ENCODE measurements around the gene FNDC3A. TPM values are rescaled to one million over a fixed set of nuclear protein-coding genes. Genes with fewer than 3 reads are reported as not detected.
"Not testable (repeated sequence)": the region's sequence is repeated elsewhere in the genome, so short reads cannot be mapped to it uniquely, and the experiment has no call there.

FNDC3A gene
- total and polyA plus RNA-seq, 8 donors = 13.0 to 131 (median 26.2) TPM

GRCh38 chr13:49110913-49111170, 135.1 kb downstream of the FNDC3A start:
- peak overlapping the region in 3 of 5 donors; percentile 67 to 80 (median 72) for H3K27ac ChIP-seq
- peaks cover 0 to 13% (median 8%) of the 10 kb centered on the region in 4 donors for H3K36me3 ChIP-seq
- DNase-seq = peak in 1 of 2 donors; percentile 27
- intact Hi-C loops (cut with DNase I; ENCODE audit: low total_unique reads) = no loop called here
- no peaks in the 10 kb centered on the region for H3K27me3 ChIP-seq
- H3K4me3 ChIP-seq = peak overlapping the region; percentile 45 to 53 (median 50)
- H3K9me3 ChIP-seq = no peaks in the 10 kb centered on the region
- TF ChIP-seq POLR2A (IDR thresholded peaks at IDR 0.05) (no peak), EP300 (IDR thresholded peaks at IDR 0.05) (no peak), POLR2AphosphoS5 (IDR thresholded peaks at IDR 0.05) (no peak)
- TF ChIP-seq, protein P1, sequence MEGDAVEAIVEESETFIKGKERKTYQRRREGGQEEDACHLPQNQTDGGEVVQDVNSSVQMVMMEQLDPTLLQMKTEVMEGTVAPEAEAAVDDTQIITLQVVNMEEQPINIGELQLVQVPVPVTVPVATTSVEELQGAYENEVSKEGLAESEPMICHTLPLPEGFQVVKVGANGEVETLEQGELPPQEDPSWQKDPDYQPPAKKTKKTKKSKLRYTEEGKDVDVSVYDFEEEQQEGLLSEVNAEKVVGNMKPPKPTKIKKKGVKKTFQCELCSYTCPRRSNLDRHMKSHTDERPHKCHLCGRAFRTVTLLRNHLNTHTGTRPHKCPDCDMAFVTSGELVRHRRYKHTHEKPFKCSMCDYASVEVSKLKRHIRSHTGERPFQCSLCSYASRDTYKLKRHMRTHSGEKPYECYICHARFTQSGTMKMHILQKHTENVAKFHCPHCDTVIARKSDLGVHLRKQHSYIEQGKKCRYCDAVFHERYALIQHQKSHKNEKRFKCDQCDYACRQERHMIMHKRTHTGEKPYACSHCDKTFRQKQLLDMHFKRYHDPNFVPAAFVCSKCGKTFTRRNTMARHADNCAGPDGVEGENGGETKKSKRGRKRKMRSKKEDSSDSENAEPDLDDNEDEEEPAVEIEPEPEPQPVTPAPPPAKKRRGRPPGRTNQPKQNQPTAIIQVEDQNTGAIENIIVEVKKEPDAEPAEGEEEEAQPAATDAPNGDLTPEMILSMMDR (IDR thresholded peaks at IDR 0.05) = no peak
- peaks cover 9 to 60% (median 38%) of the 10 kb centered on the region in 4 donors for H3K4me1 ChIP-seq

DNA sequence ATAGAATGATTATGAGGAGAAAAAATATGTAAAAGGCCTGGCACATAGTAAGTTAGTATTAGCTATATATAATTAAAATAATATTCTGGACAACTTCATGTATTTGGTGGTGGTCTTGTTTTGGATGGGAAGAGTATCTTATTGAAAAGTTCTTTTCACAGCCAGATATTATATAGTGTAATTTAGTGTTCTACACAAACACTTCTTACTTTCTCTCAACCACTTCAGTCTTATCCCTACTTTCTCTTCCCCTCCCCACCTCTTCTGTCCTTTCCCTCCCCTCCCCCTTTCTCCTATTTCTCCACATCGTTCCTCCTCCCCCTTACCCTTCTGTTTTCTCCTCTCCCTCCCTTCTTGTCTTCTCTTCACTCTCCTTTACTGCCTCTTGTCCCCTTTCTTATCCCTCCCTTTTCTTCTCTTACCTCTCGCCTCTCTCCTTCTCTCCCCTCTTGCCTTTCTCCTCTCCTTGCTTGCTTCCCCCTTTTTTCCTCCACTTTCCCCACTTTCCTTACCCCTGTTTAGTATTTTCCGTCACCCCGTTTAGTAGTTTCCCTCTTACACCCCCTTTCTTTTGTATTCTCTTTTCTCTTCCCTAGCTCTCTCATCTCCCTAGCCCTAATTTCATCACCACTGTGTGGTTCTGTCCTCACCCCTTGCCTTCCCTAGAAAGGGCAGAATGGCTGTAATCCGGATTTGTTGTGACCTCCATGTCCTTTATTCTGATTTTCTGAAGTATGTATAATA, 137.2 kb downstream of the FNDC3A start:
- intact Hi-C loops (cut with DNase I; ENCODE audit: low total_unique reads) = no loop called here
- peak overlapping the region in 2 of 5 donors; percentile 7 to 28 for H3K27ac ChIP-seq
- DNase-seq = no peak

DNA sequence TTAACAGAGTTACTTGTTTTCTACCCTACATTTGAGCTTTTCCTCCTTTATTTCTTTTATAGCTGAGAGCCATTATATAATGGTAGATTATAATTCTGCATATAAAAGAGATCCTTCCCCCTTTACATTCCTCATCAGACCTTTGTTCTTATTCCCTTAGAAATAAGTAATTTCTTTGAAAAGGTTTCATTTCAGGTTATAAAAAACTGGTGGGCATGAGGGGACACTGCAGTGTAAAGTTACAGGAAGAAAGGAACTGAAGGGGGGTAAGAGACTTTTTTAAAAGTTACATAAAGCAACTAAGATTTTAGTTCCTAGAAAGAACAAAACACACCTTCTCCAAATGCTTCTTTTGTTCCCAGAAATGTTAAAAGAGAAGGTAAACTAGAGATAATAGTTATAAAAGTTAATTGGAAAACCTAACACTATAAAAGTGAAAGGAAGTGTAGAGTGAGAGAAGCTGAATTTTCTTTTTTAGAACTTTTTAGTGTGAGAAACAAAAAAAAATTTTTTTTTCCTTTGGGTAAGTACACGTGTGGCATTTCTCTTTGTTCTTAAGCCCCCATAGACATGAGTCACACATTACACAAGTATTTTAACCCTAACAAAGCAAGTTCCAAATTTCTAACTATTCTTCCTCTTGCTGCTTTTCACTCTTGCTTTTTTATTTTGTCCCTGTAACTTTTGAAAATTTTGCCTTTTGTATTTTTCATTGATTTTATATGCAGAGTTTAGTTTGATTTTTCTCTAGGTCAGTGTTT, 138.0 kb downstream of the FNDC3A start:
- no peak for TF ChIP-seq EP300 (IDR thresholded peaks at IDR 0.05)
- TF ChIP-seq POLR2AphosphoS5 (IDR thresholded peaks at IDR 0.05) = no peak
- TF ChIP-seq, protein P1 (IDR thresholded peaks at IDR 0.05) = no peak
- no peak for TF ChIP-seq POLR2A (IDR thresholded peaks at IDR 0.05)
- DNase-seq = peak in 1 of 2 donors; percentile 41
- Histone ChIP-seq H3K27ac (peak overlapping the region in 1 of 5 donors; percentile 28), H3K4me3 (no peak overlapping the region), H3K9me3 (no peaks in the 10 kb centered on the region), H3K27me3 (no peaks in the 10 kb centered on the region), H3K4me1 (peaks cover 9 to 65% (median 38%) of the 10 kb centered on the region in 4 donors), H3K36me3 (peaks cover 10 to 37% (median 36%) of the 10 kb centered on the region in 4 donors)
- intact Hi-C loops (cut with DNase I; ENCODE audit: low total_unique reads) = no loop called here
- WGBS, 5 donors = 3 to 9% (median 8%) methylated on average over 1 of the region's 1 CpG

More for the DNA sequence above, 137.2 kb downstream of the FNDC3A start:
- Histone ChIP-seq H3K27me3 (no peaks in the 10 kb centered on the region), H3K9me3 (no peaks in the 10 kb centered on the region), H3K4me1 (peaks cover 9 to 65% (median 38%) of the 10 kb centered on the region in 4 donors), H3K36me3 (peaks cover 4 to 29% (median 28%) of the 10 kb centered on the region in 4 donors), H3K4me3 (no peak overlapping the region)
- 30 to 52% (median 43%) methylated on average over 5 of the region's 5 CpGs for WGBS, 5 donors
- TF ChIP-seq, protein P1 (IDR thresholded peaks at IDR 0.05) = no peak
- TF ChIP-seq POLR2A (IDR thresholded peaks at IDR 0.05) = no peak
- TF ChIP-seq EP300 (IDR thresholded peaks at IDR 0.05) = no peak
- TF ChIP-seq POLR2AphosphoS5 (IDR thresholded peaks at IDR 0.05) = no peak

- Histone ChIP-seq H3K9me3 (no peaks in the 10 kb centered on the region), H3K27ac (no peak overlapping the region), H3K4me1 (peaks cover 0 to 40% (median 23%) of the 10 kb centered on the region in 4 donors), H3K27me3 (no peaks in the 10 kb centered on the region), H3K36me3 (peaks cover 16 to 49% (median 46%) of the 10 kb centered on the region in 4 donors), H3K4me3 (no peak overlapping the region)
- 34 to 75% (median 56%) methylated on average over 2 of the region's 2 CpGs for WGBS, 5 donors
- TF ChIP-seq POLR2AphosphoS5 (IDR thresholded peaks at IDR 0.05) (no peak), POLR2A (IDR thresholded peaks at IDR 0.05) (no peak), EP300 (IDR thresholded peaks at IDR 0.05) (no peak)
- TF ChIP-seq, protein P1 (IDR thresholded peaks at IDR 0.05) = no peak
- intact Hi-C loops (cut with DNase I; ENCODE audit: low total_unique reads) = no loop called here
- DNase-seq = no peak
Measured at GRCh38 chr13:49116873-49117272, 141.2 kb downstream of the FNDC3A start.

- 93 to 100% (median 96%) methylated on average over 5 to 6 of the region's 6 CpGs for WGBS, 5 donors
- H3K9me3 ChIP-seq; DNase-seq; H3K4me3 ChIP-seq; intact Hi-C loops (cut with DNase I; ENCODE audit: low total_unique reads); H3K27me3 ChIP-seq; H3K27ac ChIP-seq: not testable (repeated sequence)
- H3K4me1 ChIP-seq = peaks cover 0 to 24% (median 10%) of the 10 kb centered on the region in 4 donors
- peaks cover 16 to 49% (median 46%) of the 10 kb centered on the region in 4 donors for H3K36me3 ChIP-seq
Measured at GRCh38 chr13:49118455-49118854, 142.7 kb downstream of the FNDC3A start.

All from stomach (tissue), 9 donors.